ENCODE data around the gene ZNF70.

ZNF70 gene

DNA sequence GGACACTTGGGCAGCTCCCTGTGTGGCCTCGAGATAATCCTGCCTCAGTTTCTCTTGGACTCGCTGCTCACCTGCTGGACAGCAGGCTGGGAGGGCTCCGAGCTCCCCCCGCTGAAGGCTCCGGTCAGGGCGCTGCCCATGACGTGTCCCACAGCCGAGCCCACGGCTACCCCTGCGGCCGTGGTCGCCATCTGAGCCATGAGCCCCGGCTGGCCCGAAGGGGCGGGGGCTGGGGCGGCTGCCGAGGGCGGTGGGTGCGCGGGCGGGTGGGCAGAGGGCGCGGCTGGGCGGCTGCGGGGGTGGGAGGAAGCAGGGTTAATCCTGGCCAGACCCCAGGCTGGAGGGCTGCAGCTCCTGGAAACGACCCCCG lies 16.4 kb upstream of the ZNF70 start:
- Histone ChIP-seq H3K4me3 (peak overlapping the region; percentile 78), H3K27ac (peak overlapping the region; percentile 74 to 83)
- no peak for DNase-seq (ENCODE audit: low spot score)
- TF ChIP-seq, protein P1, sequence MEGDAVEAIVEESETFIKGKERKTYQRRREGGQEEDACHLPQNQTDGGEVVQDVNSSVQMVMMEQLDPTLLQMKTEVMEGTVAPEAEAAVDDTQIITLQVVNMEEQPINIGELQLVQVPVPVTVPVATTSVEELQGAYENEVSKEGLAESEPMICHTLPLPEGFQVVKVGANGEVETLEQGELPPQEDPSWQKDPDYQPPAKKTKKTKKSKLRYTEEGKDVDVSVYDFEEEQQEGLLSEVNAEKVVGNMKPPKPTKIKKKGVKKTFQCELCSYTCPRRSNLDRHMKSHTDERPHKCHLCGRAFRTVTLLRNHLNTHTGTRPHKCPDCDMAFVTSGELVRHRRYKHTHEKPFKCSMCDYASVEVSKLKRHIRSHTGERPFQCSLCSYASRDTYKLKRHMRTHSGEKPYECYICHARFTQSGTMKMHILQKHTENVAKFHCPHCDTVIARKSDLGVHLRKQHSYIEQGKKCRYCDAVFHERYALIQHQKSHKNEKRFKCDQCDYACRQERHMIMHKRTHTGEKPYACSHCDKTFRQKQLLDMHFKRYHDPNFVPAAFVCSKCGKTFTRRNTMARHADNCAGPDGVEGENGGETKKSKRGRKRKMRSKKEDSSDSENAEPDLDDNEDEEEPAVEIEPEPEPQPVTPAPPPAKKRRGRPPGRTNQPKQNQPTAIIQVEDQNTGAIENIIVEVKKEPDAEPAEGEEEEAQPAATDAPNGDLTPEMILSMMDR (IDR thresholded peaks at IDR 0.05), result no peak

DNA sequence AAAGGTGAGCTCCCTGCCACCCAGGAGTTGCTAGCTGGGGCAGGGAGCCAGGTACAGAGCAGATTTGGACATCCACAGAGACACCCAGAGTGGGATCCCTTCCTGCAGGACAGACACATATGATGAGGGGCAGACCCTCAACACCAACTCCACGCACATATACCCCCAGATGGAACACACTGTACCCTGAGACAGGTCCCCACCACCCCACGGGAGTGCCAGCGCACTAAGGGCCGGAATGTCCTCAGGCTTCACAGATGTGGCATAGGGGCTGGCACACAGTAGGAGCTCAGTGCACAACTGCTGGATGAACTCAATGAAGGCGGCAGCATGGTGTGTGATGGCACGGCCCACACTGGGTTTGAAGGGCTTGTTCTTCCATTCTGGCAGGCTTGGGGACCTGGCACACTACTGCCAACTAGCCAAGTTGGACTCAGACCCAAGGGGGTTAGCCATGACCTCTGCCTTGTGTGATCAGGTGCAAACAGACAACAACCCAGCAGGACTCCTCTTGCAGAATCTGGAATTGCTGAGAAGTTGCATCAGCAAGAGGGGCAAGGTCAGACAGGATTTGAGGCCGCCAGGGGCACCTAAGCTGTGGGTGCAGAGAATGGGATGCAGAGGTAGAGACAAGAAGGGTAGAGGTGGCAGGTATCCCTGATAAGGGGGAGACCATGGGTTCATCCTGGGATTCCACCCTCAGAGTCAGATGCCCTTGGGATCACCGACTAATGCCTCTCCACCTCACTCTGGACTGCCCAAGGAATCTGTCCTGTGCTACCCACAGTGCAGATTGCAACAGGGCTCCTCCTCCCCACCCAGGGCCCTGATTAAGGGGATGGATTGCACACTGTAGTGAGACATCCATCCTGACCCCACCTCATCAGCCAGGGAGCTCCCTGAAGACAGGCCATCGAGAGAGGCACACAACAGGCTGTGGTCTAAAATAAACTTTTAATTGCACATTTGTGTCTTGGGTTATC lies 14.3 kb upstream of the ZNF70 start:
- Histone ChIP-seq H3K4me3 (no peak overlapping the region), H3K27ac (no peak overlapping the region)
- TF ChIP-seq, protein P1 (IDR thresholded peaks at IDR 0.05), result no peak
- DNase-seq (ENCODE audit: low spot score), result no peak

DNA sequence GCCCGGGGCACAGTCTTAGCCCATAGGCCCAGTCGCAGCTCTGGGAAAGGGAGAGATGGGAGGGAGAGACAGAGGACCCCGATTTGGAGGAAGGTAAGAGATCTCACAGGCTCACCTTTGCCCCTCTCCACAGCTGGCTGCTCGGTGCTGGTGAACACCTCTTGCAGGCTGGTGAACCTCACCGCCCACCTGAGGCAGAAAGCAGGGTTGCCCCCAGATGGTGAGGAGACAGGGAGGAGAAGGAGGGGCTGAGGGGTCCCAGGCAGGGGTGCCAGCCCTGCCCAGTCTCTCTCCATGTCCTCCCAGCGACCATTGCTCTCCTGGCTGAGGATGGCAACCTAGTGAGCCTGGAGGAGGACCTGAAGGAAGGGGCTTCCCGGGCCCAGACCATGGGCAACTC lies 13.0 kb upstream of the ZNF70 start:
- Histone ChIP-seq H3K4me3 (peak overlapping the region; percentile 4), H3K27ac (no peak overlapping the region)
- no peak for DNase-seq (ENCODE audit: low spot score)
- TF ChIP-seq, protein P1 (IDR thresholded peaks at IDR 0.05), result no peak

DNA sequence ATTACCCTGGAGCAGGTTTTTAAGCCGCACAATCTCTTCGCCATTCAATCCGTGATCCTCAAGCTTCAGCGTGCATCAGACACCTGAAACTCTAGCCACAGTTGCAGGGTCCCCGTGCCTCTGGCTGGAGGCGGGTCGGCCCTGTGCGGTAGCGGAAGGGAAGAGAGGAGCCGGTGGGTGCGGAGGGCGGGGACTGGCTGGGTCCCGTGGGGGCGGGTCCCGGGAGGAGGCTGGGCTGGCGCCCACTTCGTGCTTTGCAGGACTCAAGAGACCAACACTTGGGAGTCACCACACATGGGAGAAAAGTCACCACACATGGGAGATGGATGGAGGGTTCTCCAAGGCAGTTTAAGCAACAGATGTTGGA lies 12.7 kb upstream of the ZNF70 start:
- H3K27ac ChIP-seq, result no peak overlapping the region
- TF ChIP-seq, protein P1 (IDR thresholded peaks at IDR 0.05), result no peak

DNA sequence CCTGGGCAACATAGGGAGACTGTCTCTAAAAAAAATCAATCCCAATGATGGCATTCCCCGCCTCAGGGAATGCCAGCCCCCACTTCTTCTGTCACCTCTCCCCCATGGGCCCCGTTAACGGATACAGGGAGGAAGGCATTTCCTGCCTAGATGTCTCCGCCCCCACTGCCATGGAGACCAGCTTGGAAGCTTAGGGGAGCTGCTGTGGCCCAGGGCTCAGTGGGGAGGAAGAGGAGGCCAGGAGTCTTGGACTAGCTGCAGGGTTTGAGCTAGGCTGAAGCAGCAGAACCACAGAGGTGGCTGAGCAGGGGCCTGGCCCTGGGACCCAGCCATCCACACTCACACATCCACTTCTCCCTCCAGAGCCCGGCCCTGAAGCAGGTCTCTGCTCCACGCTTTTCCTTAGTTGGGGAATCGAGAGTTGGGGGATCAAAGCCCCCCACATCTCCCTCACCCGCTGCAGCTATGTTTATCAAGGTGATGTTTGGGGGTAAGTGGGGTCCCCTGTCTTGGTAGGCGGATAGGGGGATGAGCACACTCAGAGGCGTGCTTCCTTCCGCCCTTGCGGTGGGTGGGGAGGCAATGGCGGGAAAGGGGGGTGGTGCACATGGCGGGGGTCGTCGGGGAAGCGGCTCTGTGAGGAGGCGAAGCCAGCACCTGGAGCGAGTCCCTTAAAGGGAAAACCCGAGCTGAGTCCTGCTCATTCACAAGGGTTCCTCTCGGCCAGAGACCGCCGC lies 12.1 kb upstream of the ZNF70 start, which contains the start of gene C22orf15:
C22orf15 (plus strand) TSS at position 149 of the 737 bp plus-strand sequence; CDS start at position 466, 317 bp downstream.
- no peak for DNase-seq (ENCODE audit: low spot score)
- TF ChIP-seq, protein P1 (IDR thresholded peaks at IDR 0.05), result no peak
- H3K27ac ChIP-seq, result no peak within 1 kb of the TSS
- H3K4me3 ChIP-seq, result peak within 1 kb of the TSS; percentile 4

More for the DNA sequence above, 12.7 kb upstream of the ZNF70 start:
- DNase-seq (ENCODE audit: low spot score), result peak; percentile 71
- H3K4me3 ChIP-seq, result peak overlapping the region; percentile 4

DNA sequence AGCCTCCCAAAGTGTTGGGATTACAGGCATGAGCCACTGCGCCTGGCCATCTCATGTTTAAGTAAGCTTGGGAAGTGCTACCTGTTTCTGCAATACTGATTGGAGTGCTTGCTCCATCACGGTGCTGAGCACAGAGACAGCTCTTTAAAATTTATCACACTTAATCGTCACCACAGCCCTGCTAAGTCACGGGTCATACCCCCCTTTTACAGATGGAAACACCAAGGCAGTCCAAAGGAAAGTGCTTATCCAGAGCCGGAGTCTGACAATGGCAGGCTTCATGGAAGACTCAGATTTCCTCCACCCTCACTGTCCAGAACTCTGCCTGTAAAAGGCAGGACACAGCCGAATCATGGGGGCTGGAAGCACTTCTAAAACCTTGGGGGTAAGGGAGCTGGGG lies 9.1 kb upstream of the ZNF70 start:
- TF ChIP-seq, protein P1 (IDR thresholded peaks at IDR 0.05), result no peak
- no peak for DNase-seq (ENCODE audit: low spot score)
- Histone ChIP-seq H3K4me3 (no peak overlapping the region), H3K27ac (no peak overlapping the region)

Measured in coronary artery (tissue), 2 donors.